Nephron progenitor cell (in vitro differentiated cells): ENCODE results near the gene LGR5.
"Not testable (repeated sequence)": the region's sequence is repeated elsewhere in the genome, so short reads cannot be mapped to it uniquely, and the experiment has no call there.

Source experiments
- DNase-seq: peaks from one replicate; pipeline ENCODE4 v3.0.0; 2021
- H3K27ac Mint-ChIP-seq: 2 replicates; pipeline ENCODE4 v1.8.0; 2021; ENCODE audit warnings: mild to moderate bottlenecking, moderate library complexity, mixed read lengths
- H3K27me3 Mint-ChIP-seq: 2 replicates; pipeline ENCODE4 v1.8.0; 2021; ENCODE audit warnings: mild to moderate bottlenecking, low read depth, mixed read lengths; ENCODE audit not compliant: poor library complexity
- H3K36me3 Mint-ChIP-seq: 2 replicates; pipeline ENCODE4 v1.8.0; 2021; ENCODE audit warnings: low read depth, mixed read lengths
- H3K4me1 Mint-ChIP-seq: 2 replicates; pipeline ENCODE4 v1.8.0; 2021; ENCODE audit warnings: mixed read lengths
- H3K4me3 Mint-ChIP-seq: 2 replicates; pipeline ENCODE4 v1.8.0; 2021; ENCODE audit warnings: mild to moderate bottlenecking, moderate library complexity, mixed read lengths
- H3K9me3 Mint-ChIP-seq: 2 replicates; pipeline ENCODE4 v1.8.0; 2021; ENCODE audit warnings: mild to moderate bottlenecking, moderate library complexity, mixed read lengths
- CTCF ChIP-seq: fragments of 200-600 bp; sonication (generic); IDR thresholded peaks from 2 replicates; pipeline ENCODE4 v1.5.0; 2021; ENCODE audit warnings: antibody characterized with exemption

LGR5 gene

GRCh38 chr12:71556875-71557274 lies 117.3 kb downstream of the LGR5 start:
- DNase-seq = no peak
- H3K27me3 Mint-ChIP-seq = peaks cover 3% of the 10 kb centered on the region
- H3K27ac Mint-ChIP-seq = no peak overlapping the region
- no peaks in the 10 kb centered on the region for H3K9me3 Mint-ChIP-seq
- H3K4me1 Mint-ChIP-seq = peaks cover 34% of the 10 kb centered on the region
- TF ChIP-seq CTCF = no peak
- no peaks in the 10 kb centered on the region for H3K36me3 Mint-ChIP-seq
- H3K4me3 Mint-ChIP-seq = no peak overlapping the region

GRCh38 chr12:71558445-71558844 lies 118.8 kb downstream of the LGR5 start:
- no peak for DNase-seq
- H3K9me3 Mint-ChIP-seq = no peaks in the 10 kb centered on the region
- no peak for TF ChIP-seq CTCF
- H3K36me3 Mint-ChIP-seq = no peaks in the 10 kb centered on the region
- no peak overlapping the region for H3K27ac Mint-ChIP-seq
- no peak overlapping the region for H3K4me3 Mint-ChIP-seq
- H3K4me1 Mint-ChIP-seq = peaks cover 28% of the 10 kb centered on the region
- H3K27me3 Mint-ChIP-seq = peaks cover 3% of the 10 kb centered on the region

GRCh38 chr12:71562676-71563595 lies 123.3 kb downstream of the LGR5 start:
- no peak for DNase-seq
- Mint-ChIP-seq H3K4me1 (peaks cover 23% of the 10 kb centered on the region), H3K27ac (peak overlapping the region; percentile 1), H3K9me3 (no peaks in the 10 kb centered on the region), H3K36me3 (no peaks in the 10 kb centered on the region), H3K4me3 (no peak overlapping the region), H3K27me3 (no peaks in the 10 kb centered on the region)
- TF ChIP-seq CTCF = no peak

GRCh38 chr12:71565535-71565934 lies 125.9 kb downstream of the LGR5 start:
- peaks cover 10% of the 10 kb centered on the region for H3K4me1 Mint-ChIP-seq
- no peaks in the 10 kb centered on the region for H3K9me3 Mint-ChIP-seq
- H3K27me3 Mint-ChIP-seq = peaks cover 4% of the 10 kb centered on the region
- no peaks in the 10 kb centered on the region for H3K36me3 Mint-ChIP-seq
- no peak for DNase-seq
- H3K4me3 Mint-ChIP-seq = no peak overlapping the region
- H3K27ac Mint-ChIP-seq = no peak overlapping the region
- TF ChIP-seq CTCF = no peak

GRCh38 chr12:71566655-71567054 lies 127.1 kb downstream of the LGR5 start:
- H3K4me3 Mint-ChIP-seq = no peak overlapping the region
- no peaks in the 10 kb centered on the region for H3K36me3 Mint-ChIP-seq
- H3K9me3 Mint-ChIP-seq = no peaks in the 10 kb centered on the region
- no peak for TF ChIP-seq CTCF
- no peak for DNase-seq
- no peak overlapping the region for H3K27ac Mint-ChIP-seq
- H3K4me1 Mint-ChIP-seq = peaks cover 10% of the 10 kb centered on the region
- peaks cover 4% of the 10 kb centered on the region for H3K27me3 Mint-ChIP-seq

GRCh38 chr12:71567537-71567936 lies 127.9 kb downstream of the LGR5 start:
- H3K36me3 Mint-ChIP-seq = no peaks in the 10 kb centered on the region
- H3K4me1 Mint-ChIP-seq = peaks cover 10% of the 10 kb centered on the region
- no peak for TF ChIP-seq CTCF
- no peak overlapping the region for H3K4me3 Mint-ChIP-seq
- peaks cover 4% of the 10 kb centered on the region for H3K27me3 Mint-ChIP-seq
- H3K9me3 Mint-ChIP-seq = no peaks in the 10 kb centered on the region
- DNase-seq = no peak
- no peak overlapping the region for H3K27ac Mint-ChIP-seq

GRCh38 chr12:71569885-71570284 lies 130.3 kb downstream of the LGR5 start:
- H3K4me1 Mint-ChIP-seq = peaks cover 21% of the 10 kb centered on the region
- not testable (repeated sequence) for H3K4me3 Mint-ChIP-seq, H3K9me3 Mint-ChIP-seq, H3K27me3 Mint-ChIP-seq, H3K27ac Mint-ChIP-seq, H3K36me3 Mint-ChIP-seq, DNase-seq
